Panc1 (cell line): ENCODE results near the gene CD22. TPM values are rescaled to one million over a fixed set of nuclear protein-coding genes. Genes with fewer than 3 reads are reported as not detected.

Experiments
- ATAC-seq: fragments of 200-7000 bp; cut with Tn5 transposase; 2 replicates; pipeline ENCODE4 v1.9.1; 2020; ENCODE audit warnings: mild to moderate bottlenecking, moderate library complexity
- BruUV-seq: library from RNA; stranded (reverse); fragments of 400-500 nt; replicated peaks from 2 replicates; lab custom pipeline; 2021; lab: Mats Ljungman, UMichigan
- CTCF ChIA-PET: fragments of 300-600 bp; sonication (Branson Sonifier 250); formaldehyde crosslinking; loops from one replicate; lab custom pipeline; 2022; ENCODE audit warnings: antibody characterized with exemption; lab: Charles Lee
- POLR2A ChIA-PET: fragments of 300-600 bp; sonication (Branson Sonifier 250); formaldehyde crosslinking; loops from one replicate; lab custom pipeline; 2022; ENCODE audit warnings: antibody characterized with exemption; lab: Charles Lee
- DNase-seq: peaks from one replicate; pipeline ENCODE4 v3.0.0-alpha.2; 2010; ENCODE audit warnings: low read depth, low spot score
- H3K27ac ChIP-seq: 2 replicates; pipeline ENCODE4 v1.5.1; 2011; ENCODE audit warnings: mild to moderate bottlenecking, low read length, inconsistent platforms
- H3K27me3 ChIP-seq: fragments of 200-500 bp; sonication (Bioruptor generic); 2 replicates; pipeline ENCODE4 v1.6.0; 2014; ENCODE audit warnings: low read length, inconsistent platforms; ENCODE audit not compliant: control insufficient read depth, insufficient read depth
- H3K36me3 ChIP-seq: fragments of 200-500 bp; sonication (Bioruptor generic); 2 replicates; pipeline ENCODE4 v1.5.1; 2014; ENCODE audit warnings: inconsistent platforms, mild to moderate bottlenecking, low read length, moderate library complexity; ENCODE audit not compliant: control insufficient read depth, insufficient read depth
- H3K4me1 ChIP-seq: 2 replicates; pipeline ENCODE4 v1.5.1; 2011; ENCODE audit warnings: inconsistent platforms, mild to moderate bottlenecking, low read length, moderate library complexity; ENCODE audit not compliant: control insufficient read depth, insufficient read depth
- H3K4me3 ChIP-seq, 2 experiments: 2 replicates each; pipeline ENCODE4 v1.5.1; 2011 to 2012; ENCODE audit warnings: low read depth in 2 of 2, low read length in 2 of 2, mild to moderate bottlenecking in 2 of 2, inconsistent platforms in 1 of 2, moderate library complexity in 1 of 2
- H3K9me3 ChIP-seq: fragments of 200-500 bp; sonication (Bioruptor generic); 2 replicates; pipeline ENCODE4 v1.5.1; 2014; ENCODE audit warnings: low read depth, mild to moderate bottlenecking, inconsistent platforms, low read length, moderate library complexity; ENCODE audit not compliant: control insufficient read depth, insufficient read depth
- CTCF ChIP-seq: fragments of 450-650 bp; IDR thresholded peaks from 2 replicates; pipeline ENCODE4 v1.5.1; 2017; ENCODE audit warnings: mild to moderate bottlenecking
- POLR2AphosphoS5 ChIP-seq: IDR thresholded peaks from 2 replicates; pipeline ENCODE4 v1.6.1; 2012; ENCODE audit warnings: mild to moderate bottlenecking, low read depth, low read length, moderate library complexity
- REST ChIP-seq, 2 experiments: IDR thresholded peaks; 2 replicates each; pipeline ENCODE4 v1.6.1; 2011 to 2012; ENCODE audit warnings: low read depth in 2 of 2, control low read depth in 1 of 2, low read length in 1 of 2, mild to moderate bottlenecking in 1 of 2, moderate library complexity in 1 of 2; ENCODE audit not compliant: insufficient read depth in 1 of 2
- SIN3A ChIP-seq: IDR thresholded peaks from 2 replicates; pipeline ENCODE4 v1.6.1; 2012; ENCODE audit warnings: low read depth, mild to moderate bottlenecking, low read length, moderate library complexity, borderline replicate concordance; ENCODE audit not compliant: insufficient read depth
- TCF7L2 ChIP-seq: IDR thresholded peaks from 2 replicates; pipeline ENCODE4 v1.6.1; 2011; ENCODE audit warnings: mild to moderate bottlenecking, low read depth, low read length, inconsistent platforms
- in situ Hi-C: cut with HindIII; loops from 2 replicates; pipeline ENCODE4 v1.10.0; 2016; ENCODE audit warnings: low sequenced_read_pairs, low pct_unique_long_range_greater_than_20kb
- intact Hi-C: fragments of 100-400 bp; cut with micrococcal nuclease; formaldehyde crosslinking; loops from one replicate; pipeline ENCODE4 v1.10.0; 2022; ENCODE audit not compliant: unreplicated experiment
- total RNA-seq: library from RNA; stranded (reverse); gene quantifications from one replicate; pipeline ENCODE4 v1.2.1, GENCODE V29; 2021; ENCODE audit not compliant: unreplicated experiment

Gene CD22
- total RNA-seq, 1 experiment from 2014 or later, result 0.74 TPM

DNA sequence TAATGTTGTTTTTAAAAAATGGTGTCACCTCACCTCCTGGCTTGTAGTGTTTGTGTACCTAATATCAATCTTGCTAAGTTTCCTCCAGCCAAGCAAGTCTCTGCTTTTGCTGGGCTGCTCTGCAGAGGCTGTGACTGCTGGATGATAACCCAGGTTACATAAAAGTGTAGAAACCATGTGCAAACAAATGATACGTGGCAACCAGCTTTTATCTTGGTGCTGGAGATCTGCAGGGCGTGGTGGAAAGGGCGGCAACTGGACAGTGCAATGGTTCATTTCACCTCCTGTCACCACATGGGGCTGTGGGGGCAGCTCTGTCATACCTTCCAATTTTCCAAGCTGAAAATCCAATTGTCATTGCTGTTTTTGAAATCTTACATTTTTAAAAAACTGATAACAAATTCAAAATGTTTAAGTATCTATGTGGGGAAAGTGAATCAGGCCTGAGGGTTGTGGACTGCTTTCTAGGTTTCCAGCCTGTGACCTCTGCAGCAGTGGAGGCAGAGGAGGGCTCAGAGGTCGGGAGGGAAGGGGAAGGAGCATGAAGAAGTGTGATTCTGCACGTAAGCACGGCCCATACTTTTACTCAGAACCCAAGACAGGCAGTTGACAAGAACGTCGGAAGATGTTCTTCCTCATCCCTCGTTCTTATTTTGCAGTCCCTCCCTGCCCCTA, 51.6 kb downstream of the CD22 start:
- ATAC-seq, result no peak
- H3K9me3 ChIP-seq, result peaks cover under 1% of the 10 kb centered on the region; the same call in 1 of the 2 replicates
- no peak for TF ChIP-seq TCF7L2
- TF ChIP-seq CTCF, result no peak
- no peak for TF ChIP-seq POLR2AphosphoS5
- no peak for TF ChIP-seq REST (IDR thresholded peaks at IDR 0.05; ENCODE audit: insufficient read depth in 1 of 2, low read depth in 2 of 2, low read length in 1 of 2)
- no peak for TF ChIP-seq SIN3A
- H3K27me3 ChIP-seq, result peaks cover 3% of the 10 kb centered on the region; the same call in 1 of the 2 replicates
- intact Hi-C loops (no loop called here), in situ Hi-C loops (no loop called here)
- CTCF ChIA-PET, result no interaction called here
- no peak for DNase-seq
- H3K4me1 ChIP-seq, result no peaks in the 10 kb centered on the region
- no peak overlapping the region for H3K4me3 ChIP-seq
- POLR2A ChIA-PET, result no interaction called here
- no peak overlapping the region for H3K27ac ChIP-seq
- no TSS peak for BruUV-seq
- H3K36me3 ChIP-seq, result no peaks in the 10 kb centered on the region

DNA sequence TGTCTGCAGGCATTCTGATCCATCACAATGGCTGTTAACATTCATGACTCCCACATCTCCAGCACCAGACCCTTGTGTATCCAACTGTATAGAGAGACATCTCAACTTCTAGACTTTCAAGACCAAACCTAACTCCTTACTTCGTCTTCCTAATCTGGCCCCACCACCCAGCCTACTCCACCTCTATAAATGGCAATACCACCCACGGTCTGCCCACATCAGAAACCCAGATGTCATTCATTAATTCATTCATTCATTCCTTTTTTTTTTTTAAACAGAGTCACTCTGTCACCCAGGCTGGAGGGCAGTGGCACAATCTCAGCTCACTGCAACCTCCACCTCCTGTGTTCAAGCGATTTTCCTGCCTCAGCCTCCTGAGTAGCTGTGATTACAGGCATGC, 52.3 kb downstream of the CD22 start:
- H3K9me3 ChIP-seq, result peaks cover 5% of the 10 kb centered on the region
- no peak overlapping the region for H3K27ac ChIP-seq
- no peak overlapping the region for H3K4me3 ChIP-seq
- CTCF ChIA-PET, result no interaction called here
- intact Hi-C loops, result no loop called here
- no peaks in the 10 kb centered on the region for H3K36me3 ChIP-seq
- POLR2A ChIA-PET, result no interaction called here
- ATAC-seq (no peak), DNase-seq (no peak)
- in situ Hi-C loops, result no loop called here
- peaks cover 3% of the 10 kb centered on the region; the same call in 1 of the 2 replicates for H3K27me3 ChIP-seq
- H3K4me1 ChIP-seq, result no peaks in the 10 kb centered on the region
- no TSS peak for BruUV-seq
- TF ChIP-seq POLR2AphosphoS5 (no peak), CTCF (no peak), SIN3A (no peak), TCF7L2 (no peak), REST (IDR thresholded peaks at IDR 0.05; ENCODE audit: insufficient read depth in 1 of 2, low read depth in 2 of 2, low read length in 1 of 2) (no peak)
